ENCODE measurements around the gene TSBP1. TPM values are rescaled to one million over a fixed set of nuclear protein-coding genes. Genes with fewer than 3 reads are reported as not detected.
"Not testable (repeated sequence)": the region's sequence is repeated elsewhere in the genome, so short reads cannot be mapped to it uniquely, and the experiment has no call there.

The TSBP1 gene
- total RNA-seq, 4 donors from 2014 or later, result not detected

DNA sequence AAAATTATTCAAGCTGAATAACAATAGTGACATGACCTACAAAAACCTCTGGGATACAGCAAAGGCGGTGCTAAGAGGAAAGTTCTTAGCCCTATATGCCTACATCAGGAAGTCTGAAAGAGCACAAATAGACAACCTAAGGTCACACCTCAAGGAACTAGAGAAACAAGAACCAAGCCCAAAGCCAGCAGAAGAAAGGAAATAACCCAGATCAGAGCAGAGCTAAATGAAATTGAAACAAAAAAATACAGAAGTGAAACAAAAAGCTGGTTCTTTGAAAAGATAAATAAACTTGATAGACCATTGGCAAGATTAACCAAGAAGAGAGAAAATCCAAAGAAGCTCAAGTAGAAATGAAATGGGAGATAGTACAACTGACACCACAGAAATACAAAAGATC lies 100.3 kb downstream of the TSBP1 start:
- TF ChIP-seq EP300 (IDR thresholded peaks at IDR 0.05; ENCODE audit: low read depth) (no peak), POLR2A (IDR thresholded peaks at IDR 0.05) (no peak), POLR2AphosphoS5 (IDR thresholded peaks at IDR 0.05) (no peak)
- TF ChIP-seq, protein P1, sequence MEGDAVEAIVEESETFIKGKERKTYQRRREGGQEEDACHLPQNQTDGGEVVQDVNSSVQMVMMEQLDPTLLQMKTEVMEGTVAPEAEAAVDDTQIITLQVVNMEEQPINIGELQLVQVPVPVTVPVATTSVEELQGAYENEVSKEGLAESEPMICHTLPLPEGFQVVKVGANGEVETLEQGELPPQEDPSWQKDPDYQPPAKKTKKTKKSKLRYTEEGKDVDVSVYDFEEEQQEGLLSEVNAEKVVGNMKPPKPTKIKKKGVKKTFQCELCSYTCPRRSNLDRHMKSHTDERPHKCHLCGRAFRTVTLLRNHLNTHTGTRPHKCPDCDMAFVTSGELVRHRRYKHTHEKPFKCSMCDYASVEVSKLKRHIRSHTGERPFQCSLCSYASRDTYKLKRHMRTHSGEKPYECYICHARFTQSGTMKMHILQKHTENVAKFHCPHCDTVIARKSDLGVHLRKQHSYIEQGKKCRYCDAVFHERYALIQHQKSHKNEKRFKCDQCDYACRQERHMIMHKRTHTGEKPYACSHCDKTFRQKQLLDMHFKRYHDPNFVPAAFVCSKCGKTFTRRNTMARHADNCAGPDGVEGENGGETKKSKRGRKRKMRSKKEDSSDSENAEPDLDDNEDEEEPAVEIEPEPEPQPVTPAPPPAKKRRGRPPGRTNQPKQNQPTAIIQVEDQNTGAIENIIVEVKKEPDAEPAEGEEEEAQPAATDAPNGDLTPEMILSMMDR (IDR thresholded peaks at IDR 0.05), result no peak
- in situ Hi-C loops (cut with MboI; ENCODE audit: low pct_ligation_motif_present in 1 of 4, low pct_unique_long_range_greater_than_20kb in 1 of 4, low sequenced_read_pairs in 3 of 4), result no loop called here
- WGBS, 2 donors (ENCODE audit: low coverage in 1 of 2), result 48 to 57% methylated on average over 1 of the region's 1 CpG
- no peak for DNase-seq
- Histone ChIP-seq H3K27me3 (no peaks in the 10 kb centered on the region), H3K9me3 (no peaks in the 10 kb centered on the region), H3K4me3 (no peak overlapping the region), H3K36me3 (no peaks in the 10 kb centered on the region), H3K27ac (no peak overlapping the region), H3K4me1 (peaks cover 0 to 5% (median 0%) of the 10 kb centered on the region in 4 donors)
- intact Hi-C loops (cut with DNase I; ENCODE audit: low total_unique reads), result no loop called here

DNA sequence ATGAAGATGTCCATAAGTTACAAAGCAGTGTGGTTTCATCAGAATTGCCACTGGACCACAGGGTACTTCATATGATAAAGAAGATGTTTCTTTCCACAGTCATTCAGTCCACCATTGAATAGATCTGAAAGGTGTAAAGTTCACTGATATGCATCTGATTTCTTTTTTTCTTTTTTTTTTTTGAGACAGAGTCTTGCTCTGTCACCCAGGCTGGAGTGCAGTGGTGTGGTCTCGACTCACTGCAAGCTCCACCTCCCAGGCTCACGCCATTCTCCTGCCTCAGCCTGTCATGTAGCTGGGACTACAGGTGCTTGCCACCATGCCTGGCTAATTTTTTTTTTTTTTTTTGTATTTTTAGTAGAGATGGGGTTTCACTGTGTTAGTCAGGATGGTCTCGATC lies 103.2 kb downstream of the TSBP1 start:
- 77 to 90% methylated on average over 3 of the region's 3 CpGs for WGBS, 2 donors (ENCODE audit: low coverage in 1 of 2)
- in situ Hi-C loops (cut with MboI; ENCODE audit: low pct_ligation_motif_present in 1 of 4, low pct_unique_long_range_greater_than_20kb in 1 of 4, low sequenced_read_pairs in 3 of 4); DNase-seq; H3K4me1 ChIP-seq; H3K27ac ChIP-seq; H3K4me3 ChIP-seq; intact Hi-C loops (cut with DNase I; ENCODE audit: low total_unique reads); H3K36me3 ChIP-seq; H3K9me3 ChIP-seq; H3K27me3 ChIP-seq: not testable (repeated sequence)

DNA sequence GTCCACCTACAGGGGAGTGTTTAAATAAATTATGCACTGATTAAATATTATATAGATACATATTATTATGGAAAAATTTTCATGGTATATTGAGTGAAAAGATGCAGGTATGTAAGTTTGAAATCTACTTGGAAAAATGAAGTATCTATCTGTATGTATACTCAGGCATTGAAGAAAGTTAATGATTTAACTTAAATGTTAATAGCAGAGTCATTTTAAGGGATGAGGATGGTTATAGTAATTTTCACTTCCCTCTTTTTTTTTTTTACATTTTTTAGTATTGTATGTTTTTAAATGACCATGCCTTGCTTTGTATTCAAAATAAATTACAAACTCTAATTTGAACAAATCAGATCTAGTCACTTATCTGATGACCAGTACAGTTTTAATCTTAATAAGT lies 104.7 kb downstream of the TSBP1 start:
- H3K27ac ChIP-seq, result no peak overlapping the region
- intact Hi-C loops (cut with DNase I; ENCODE audit: low total_unique reads) (no loop called here), in situ Hi-C loops (cut with MboI; ENCODE audit: low pct_ligation_motif_present in 1 of 4, low pct_unique_long_range_greater_than_20kb in 1 of 4, low sequenced_read_pairs in 3 of 4) (no loop called here)
- TF ChIP-seq EP300 (IDR thresholded peaks at IDR 0.05; ENCODE audit: low read depth) (no peak), POLR2A (IDR thresholded peaks at IDR 0.05) (no peak), POLR2AphosphoS5 (IDR thresholded peaks at IDR 0.05) (no peak)
- TF ChIP-seq, protein P1 (IDR thresholded peaks at IDR 0.05), result no peak
- H3K9me3 ChIP-seq, result no peaks in the 10 kb centered on the region
- no peaks in the 10 kb centered on the region for H3K36me3 ChIP-seq
- no peak overlapping the region for H3K4me3 ChIP-seq
- no peak for DNase-seq
- no peaks in the 10 kb centered on the region for H3K27me3 ChIP-seq
- H3K4me1 ChIP-seq, result peaks cover 0 to 5% (median 0%) of the 10 kb centered on the region in 4 donors

DNA sequence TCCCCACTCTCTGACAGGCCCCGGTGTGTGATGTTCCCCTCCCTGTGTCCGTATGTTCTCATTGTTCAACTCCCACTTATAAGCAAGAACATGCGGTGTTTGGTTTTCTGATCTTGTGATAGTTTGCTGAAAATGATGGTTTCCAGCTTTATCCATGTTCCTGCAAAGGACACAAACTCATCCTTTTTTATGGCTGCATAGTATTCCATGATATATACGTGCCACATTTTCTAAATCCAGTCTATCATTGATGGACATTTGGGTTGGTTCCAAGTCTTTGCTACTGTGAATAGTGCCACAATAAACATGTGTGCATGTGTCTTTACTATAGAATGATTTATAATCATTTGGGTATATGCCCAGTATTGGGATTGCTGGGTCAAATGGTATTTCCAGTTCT lies 114.4 kb downstream of the TSBP1 start:
- 96 to 100% methylated on average over 3 to 4 of the region's 4 CpGs for WGBS, 2 donors (ENCODE audit: low coverage in 1 of 2)
- intact Hi-C loops (cut with DNase I; ENCODE audit: low total_unique reads); H3K36me3 ChIP-seq; DNase-seq; H3K9me3 ChIP-seq; H3K27ac ChIP-seq; H3K4me3 ChIP-seq; in situ Hi-C loops (cut with MboI; ENCODE audit: low pct_ligation_motif_present in 1 of 4, low pct_unique_long_range_greater_than_20kb in 1 of 4, low sequenced_read_pairs in 3 of 4): not testable (repeated sequence)
- Histone ChIP-seq H3K27me3 (peaks cover 24% of the 10 kb centered on the region), H3K4me1 (peaks cover 0 to 10% (median 2%) of the 10 kb centered on the region in 4 donors)

DNA sequence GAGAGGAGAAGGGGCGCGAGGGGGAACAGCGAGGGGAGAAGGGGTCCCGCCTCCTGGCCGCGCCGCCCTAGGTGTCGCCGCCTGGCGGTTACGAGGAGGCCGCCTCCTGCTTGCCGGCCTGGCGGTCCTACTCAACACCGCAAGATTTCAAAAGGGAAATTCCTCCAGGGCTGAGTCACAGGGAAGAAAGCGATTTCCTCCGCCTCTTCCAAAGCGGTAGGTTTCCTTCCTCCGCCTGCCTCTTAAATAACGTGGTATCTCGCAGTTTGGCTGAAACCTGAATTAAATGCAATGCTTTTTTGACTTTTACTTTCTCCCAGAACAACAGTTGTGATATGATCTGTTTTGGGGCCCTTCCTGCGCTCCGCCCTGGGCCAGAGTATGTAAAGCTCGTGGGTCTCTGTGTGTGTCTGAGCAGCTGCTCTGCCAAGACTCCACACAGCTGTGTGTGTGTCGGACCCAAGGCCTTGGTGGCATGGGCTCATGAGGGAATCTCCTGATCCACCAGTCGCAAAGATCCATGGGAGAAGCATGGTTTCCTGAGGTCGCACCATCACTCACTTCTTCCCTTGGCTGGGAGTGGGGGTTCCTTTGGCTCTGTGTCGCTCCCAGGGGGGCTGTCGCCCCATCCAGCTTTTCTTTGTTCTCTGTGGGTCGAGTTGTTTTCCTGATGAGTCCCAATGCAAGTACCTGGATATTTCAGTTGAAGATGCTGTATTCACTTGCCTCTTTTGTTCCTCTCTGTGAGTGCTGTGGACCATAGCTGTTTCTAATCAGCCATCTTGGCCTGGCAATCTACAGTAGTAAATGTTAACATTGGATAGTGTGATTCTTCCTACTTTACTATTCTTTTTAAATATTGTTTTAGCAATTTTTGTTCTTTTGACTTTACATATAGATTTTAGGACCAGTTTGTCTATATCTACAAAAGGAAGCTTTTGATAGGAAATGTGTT lies 116.2 kb downstream of the TSBP1 start:
- peak overlapping the region in 3 of 4 donors; percentile 10 to 44 (median 23) for H3K4me3 ChIP-seq
- TF ChIP-seq, protein P1 (IDR thresholded peaks at IDR 0.05), result peak; percentile 46 to 66 (median 60)
- no peak for TF ChIP-seq POLR2A (IDR thresholded peaks at IDR 0.05)
- no peak for TF ChIP-seq EP300 (IDR thresholded peaks at IDR 0.05; ENCODE audit: low read depth)
- peak in 1 of 3 donors; percentile 44 for TF ChIP-seq POLR2AphosphoS5 (IDR thresholded peaks at IDR 0.05)

More for the DNA sequence above, 116.2 kb downstream of the TSBP1 start:
- 11 to 17% methylated on average over 9 to 27 of the region's 30 CpGs for WGBS, 2 donors (ENCODE audit: low coverage in 1 of 2)
- peaks cover 0 to 10% (median 2%) of the 10 kb centered on the region in 4 donors for H3K4me1 ChIP-seq
- in situ Hi-C loops (cut with MboI; ENCODE audit: low pct_ligation_motif_present in 1 of 4, low pct_unique_long_range_greater_than_20kb in 1 of 4, low sequenced_read_pairs in 3 of 4), result no loop called here
- DNase-seq, result peak; percentile 55
- H3K9me3 ChIP-seq, result no peaks in the 10 kb centered on the region
- peaks cover 24% of the 10 kb centered on the region for H3K27me3 ChIP-seq
- intact Hi-C loops (cut with DNase I; ENCODE audit: low total_unique reads), result no loop called here
- no peaks in the 10 kb centered on the region for H3K36me3 ChIP-seq
- H3K27ac ChIP-seq, result peak overlapping the region; percentile 69 to 76 (median 73)
